ENCODE results near the gene MCTP1. TPM values are rescaled to one million over a fixed set of nuclear protein-coding genes. Genes with fewer than 3 reads are reported as not detected.

Gene MCTP1
- total RNA-seq, 2 experiments from 2014 or later = not detected

DNA sequence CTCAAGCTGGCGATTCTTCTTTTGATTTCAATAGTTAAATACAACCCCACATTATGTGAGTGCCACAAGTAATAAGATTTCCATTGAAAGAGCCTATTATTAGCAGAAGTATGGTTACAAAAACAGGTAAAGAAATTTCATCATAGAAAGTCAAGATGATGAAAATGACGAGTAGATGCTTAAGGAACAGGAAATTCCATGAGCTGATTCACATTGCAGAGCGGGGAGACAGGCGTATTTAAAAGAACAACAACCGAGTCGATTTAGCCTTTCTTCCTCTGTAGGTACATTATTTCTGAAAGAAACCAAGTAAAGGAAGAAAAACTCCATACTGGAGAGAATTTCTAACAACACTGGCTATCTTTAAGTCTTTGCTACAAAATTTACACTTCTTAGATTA, 356.0 kb downstream of the MCTP1 start:
- Mint-ChIP-seq H3K9me3 (no peaks in the 10 kb centered on the region), H3K27me3 (peaks cover 4% of the 10 kb centered on the region), H3K27ac (no peak overlapping the region), H3K4me3 (no peak overlapping the region), H3K4me1 (ENCODE audit: low read depth) (no peaks in the 10 kb centered on the region), H3K36me3 (no peaks in the 10 kb centered on the region)
- CTCF ChIA-PET = no interaction called here
- intact Hi-C loops (cut with micrococcal nuclease) = no loop called here
- POLR2A ChIA-PET = no interaction called here
- no peak for DNase-seq

DNA sequence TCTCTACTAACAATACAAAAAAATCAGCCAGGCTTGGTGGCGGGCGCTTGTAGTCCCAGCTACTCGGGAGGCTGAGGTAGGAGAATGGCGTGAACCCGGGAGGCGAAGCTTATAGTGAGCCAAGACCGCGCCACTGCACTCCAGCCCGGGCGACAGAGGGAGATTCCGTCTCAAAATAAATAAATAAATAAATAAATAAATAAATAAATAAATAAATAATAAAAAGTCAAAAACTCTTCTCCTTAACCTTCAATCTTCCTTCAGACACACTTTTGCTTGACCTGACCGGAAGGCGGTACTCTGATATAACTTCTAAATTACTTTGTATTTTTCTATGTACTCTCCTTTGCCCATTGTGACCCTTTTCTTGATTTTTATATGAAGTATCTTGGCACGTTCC, 364.3 kb downstream of the MCTP1 start:
- H3K4me1 Mint-ChIP-seq (ENCODE audit: low read depth) = no peaks in the 10 kb centered on the region
- DNase-seq = no peak
- H3K36me3 Mint-ChIP-seq = no peaks in the 10 kb centered on the region
- ChIA-PET POLR2A (no interaction called here), CTCF (no interaction called here)
- H3K4me3 Mint-ChIP-seq = no peak overlapping the region
- intact Hi-C loops (cut with micrococcal nuclease) = no loop called here
- H3K27me3 Mint-ChIP-seq = peaks cover 9% of the 10 kb centered on the region
- no peaks in the 10 kb centered on the region for H3K9me3 Mint-ChIP-seq
- no peak overlapping the region for H3K27ac Mint-ChIP-seq

DNA sequence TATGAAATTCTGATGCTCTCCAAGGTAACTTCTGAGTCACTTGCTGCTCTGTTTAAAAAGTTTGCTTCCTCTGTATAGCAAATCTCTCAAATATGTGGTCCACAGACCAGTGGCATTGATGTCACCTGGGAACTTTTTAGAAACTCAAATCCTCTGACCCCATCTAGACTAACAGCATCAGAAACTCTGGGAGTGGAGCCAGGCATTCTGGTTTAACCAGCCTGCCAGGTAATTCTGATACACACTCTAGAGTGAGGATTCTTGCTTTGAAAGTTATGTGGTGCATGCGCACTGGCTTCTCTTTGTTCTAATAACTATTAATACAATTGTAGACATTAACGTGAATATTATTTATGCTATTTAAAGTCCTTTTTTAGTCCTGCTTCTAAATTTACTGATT, 368.3 kb downstream of the MCTP1 start:
- POLR2A ChIA-PET = no interaction called here

DNA sequence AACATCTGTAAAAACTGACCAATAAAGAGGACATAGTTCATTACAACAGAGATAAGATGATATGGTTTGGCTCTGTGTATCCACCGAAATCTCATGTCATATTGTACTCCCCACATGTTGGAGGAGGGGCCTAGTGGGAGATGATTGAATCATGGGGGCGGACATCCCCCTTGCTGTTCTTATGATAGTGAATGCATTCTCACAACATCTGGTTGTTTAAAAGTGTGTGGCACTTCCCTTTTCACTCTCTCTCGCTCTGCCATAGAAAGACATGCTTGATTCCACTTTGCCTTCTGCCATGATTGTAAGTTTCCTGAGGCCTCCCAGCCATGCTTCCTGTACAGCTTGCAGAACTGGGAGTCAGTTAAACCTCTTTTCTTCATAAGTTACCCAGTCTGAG, 373.6 kb downstream of the MCTP1 start:
- no peaks in the 10 kb centered on the region for H3K4me1 Mint-ChIP-seq (ENCODE audit: low read depth)
- no peaks in the 10 kb centered on the region for H3K36me3 Mint-ChIP-seq
- intact Hi-C loops (cut with micrococcal nuclease) = no loop called here
- H3K4me3 Mint-ChIP-seq = no peak overlapping the region
- POLR2A ChIA-PET = no interaction called here
- CTCF ChIA-PET = no interaction called here
- no peak for DNase-seq
- H3K27ac Mint-ChIP-seq = no peak overlapping the region
- peaks cover 6% of the 10 kb centered on the region for H3K27me3 Mint-ChIP-seq
- no peaks in the 10 kb centered on the region for H3K9me3 Mint-ChIP-seq

More for the DNA sequence above, 368.3 kb downstream of the MCTP1 start:
- Mint-ChIP-seq H3K27me3 (peaks cover 5% of the 10 kb centered on the region), H3K9me3 (no peaks in the 10 kb centered on the region), H3K4me1 (ENCODE audit: low read depth) (no peaks in the 10 kb centered on the region), H3K27ac (no peak overlapping the region), H3K4me3 (no peak overlapping the region), H3K36me3 (no peaks in the 10 kb centered on the region)
- DNase-seq = no peak
- CTCF ChIA-PET = no interaction called here
- intact Hi-C loops (cut with micrococcal nuclease) = no loop called here

DNA sequence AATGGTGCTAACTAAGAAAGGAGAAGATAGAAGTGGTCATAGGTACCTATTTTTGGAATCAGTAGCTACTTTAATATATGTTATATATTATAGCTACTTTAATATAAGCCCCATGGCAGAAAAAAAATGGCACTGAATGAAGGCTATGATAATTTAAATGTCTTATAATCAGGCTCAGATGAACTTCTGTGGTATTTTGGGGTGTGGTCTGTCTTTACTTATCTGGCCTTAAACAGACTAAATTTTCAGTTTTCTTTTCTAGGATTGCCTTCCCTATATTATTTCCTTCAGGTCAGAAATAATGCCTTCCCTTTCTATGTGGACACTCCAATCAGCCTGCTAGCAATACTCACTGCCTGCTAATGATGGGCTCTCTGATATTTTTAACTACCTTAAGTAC, 374.2 kb downstream of the MCTP1 start:
- Mint-ChIP-seq H3K36me3 (no peaks in the 10 kb centered on the region), H3K9me3 (no peaks in the 10 kb centered on the region), H3K4me1 (ENCODE audit: low read depth) (no peaks in the 10 kb centered on the region), H3K27ac (no peak overlapping the region), H3K27me3 (peaks cover 5% of the 10 kb centered on the region), H3K4me3 (no peak overlapping the region)
- ChIA-PET POLR2A (no interaction called here), CTCF (no interaction called here)
- intact Hi-C loops (cut with micrococcal nuclease) = no loop called here
- DNase-seq = no peak

DNA sequence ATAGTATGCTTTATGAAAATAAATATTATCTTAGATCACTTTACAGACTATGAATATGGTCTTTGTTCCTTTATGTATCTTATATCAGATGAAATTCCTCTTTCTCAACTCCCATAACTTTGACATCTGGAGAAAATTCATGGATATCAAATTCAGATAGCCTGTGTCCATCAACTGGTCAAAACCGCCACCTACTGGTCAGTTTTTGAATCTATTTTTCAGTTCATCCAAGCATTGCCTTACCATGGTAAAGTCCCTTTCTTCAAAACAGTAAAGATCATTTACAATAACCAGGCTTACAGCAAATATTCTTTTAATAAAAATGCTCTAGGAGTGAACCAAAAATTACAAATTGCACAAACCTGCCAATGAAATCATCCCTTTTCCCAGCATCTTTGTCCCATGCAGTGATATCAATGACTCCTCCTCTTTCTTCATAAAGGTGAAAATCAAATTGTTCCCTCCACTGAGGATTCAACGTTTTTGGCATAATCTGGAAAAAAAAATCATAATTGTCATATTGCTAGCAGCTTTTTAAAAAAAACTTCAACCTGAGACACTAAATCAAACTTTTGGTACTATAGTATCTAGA, 375.9 kb downstream of the MCTP1 start:
- Mint-ChIP-seq H3K27ac (no peak overlapping the region), H3K27me3 (peaks cover 5% of the 10 kb centered on the region)
- intact Hi-C loops (cut with micrococcal nuclease) = loop anchor here (1.0 to 5.0 kb wide), 2 partner anchors 172 to 384 kb away; no protein-coding TSS in a partner anchor

DNA sequence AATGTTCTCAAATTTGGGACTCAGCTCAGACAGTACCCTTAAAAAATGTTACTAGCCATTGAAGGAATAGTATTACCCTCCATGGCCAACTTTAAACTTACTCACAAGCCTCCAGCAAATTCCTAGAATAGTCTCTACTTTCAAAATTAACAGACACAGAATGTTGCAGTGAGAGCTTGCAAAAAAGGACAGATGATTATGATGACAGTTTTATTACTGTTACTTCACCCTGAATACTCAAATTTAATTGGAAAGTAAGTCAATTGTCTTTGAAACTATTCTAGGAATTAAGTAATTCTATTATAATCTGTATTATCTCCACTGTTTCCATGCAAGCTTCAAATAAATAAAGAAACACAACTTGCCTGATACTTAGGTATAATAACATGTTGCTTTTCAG, 378.1 kb downstream of the MCTP1 start:
- Mint-ChIP-seq H3K36me3 (no peaks in the 10 kb centered on the region), H3K27me3 (peaks cover 5% of the 10 kb centered on the region), H3K27ac (no peak overlapping the region), H3K9me3 (no peaks in the 10 kb centered on the region), H3K4me3 (no peak overlapping the region), H3K4me1 (ENCODE audit: low read depth) (no peaks in the 10 kb centered on the region)
- intact Hi-C loops (cut with micrococcal nuclease) = loop anchor here (5.0 kb wide), 1 partner anchor 169 kb away; no protein-coding TSS in a partner anchor
- ChIA-PET CTCF (interaction anchor here (1.5 to 1.6 kb wide), 2 partner anchors 13 to 75 kb away, joined by 3 to 4 read pairs; no protein-coding TSS in a partner anchor), POLR2A (no interaction called here)
- no peak for DNase-seq

More for the DNA sequence above, 375.9 kb downstream of the MCTP1 start:
- H3K4me1 Mint-ChIP-seq (ENCODE audit: low read depth) = no peaks in the 10 kb centered on the region
- H3K36me3 Mint-ChIP-seq = no peaks in the 10 kb centered on the region
- no peak for DNase-seq
- POLR2A ChIA-PET = no interaction called here
- H3K4me3 Mint-ChIP-seq = no peak overlapping the region
- H3K9me3 Mint-ChIP-seq = no peaks in the 10 kb centered on the region
- CTCF ChIA-PET = interaction anchor here (1.2 kb wide), 1 partner anchor 77 kb away, joined by 5 read pairs; no protein-coding TSS in a partner anchor

DNA sequence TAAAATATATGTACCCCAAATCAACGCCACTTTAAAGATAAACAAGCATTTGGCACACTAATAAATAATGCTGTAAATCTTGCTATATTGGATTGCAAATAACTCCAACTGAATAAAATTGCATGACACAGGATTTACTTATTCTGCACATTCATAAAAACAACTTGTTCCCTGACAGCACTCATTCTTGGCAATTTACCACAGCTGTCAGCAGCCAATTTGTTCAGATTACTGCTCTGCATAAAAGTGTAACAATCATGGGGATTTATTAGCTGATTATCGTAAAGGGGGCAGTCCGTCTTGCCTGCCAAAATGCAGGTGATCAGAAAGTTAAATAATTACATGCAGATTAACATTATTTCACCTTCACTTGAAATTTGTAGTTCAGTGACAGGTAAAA, 381.2 kb downstream of the MCTP1 start:
- intact Hi-C loops (cut with micrococcal nuclease) = no loop called here
- ChIA-PET CTCF (no interaction called here), POLR2A (no interaction called here)
- DNase-seq = no peak
- peaks cover 2% of the 10 kb centered on the region for H3K4me1 Mint-ChIP-seq (ENCODE audit: low read depth)
- no peak overlapping the region for H3K4me3 Mint-ChIP-seq
- H3K27ac Mint-ChIP-seq = no peak overlapping the region
- peaks cover 1% of the 10 kb centered on the region for H3K27me3 Mint-ChIP-seq
- H3K9me3 Mint-ChIP-seq = no peaks in the 10 kb centered on the region
- no peaks in the 10 kb centered on the region for H3K36me3 Mint-ChIP-seq

DNA sequence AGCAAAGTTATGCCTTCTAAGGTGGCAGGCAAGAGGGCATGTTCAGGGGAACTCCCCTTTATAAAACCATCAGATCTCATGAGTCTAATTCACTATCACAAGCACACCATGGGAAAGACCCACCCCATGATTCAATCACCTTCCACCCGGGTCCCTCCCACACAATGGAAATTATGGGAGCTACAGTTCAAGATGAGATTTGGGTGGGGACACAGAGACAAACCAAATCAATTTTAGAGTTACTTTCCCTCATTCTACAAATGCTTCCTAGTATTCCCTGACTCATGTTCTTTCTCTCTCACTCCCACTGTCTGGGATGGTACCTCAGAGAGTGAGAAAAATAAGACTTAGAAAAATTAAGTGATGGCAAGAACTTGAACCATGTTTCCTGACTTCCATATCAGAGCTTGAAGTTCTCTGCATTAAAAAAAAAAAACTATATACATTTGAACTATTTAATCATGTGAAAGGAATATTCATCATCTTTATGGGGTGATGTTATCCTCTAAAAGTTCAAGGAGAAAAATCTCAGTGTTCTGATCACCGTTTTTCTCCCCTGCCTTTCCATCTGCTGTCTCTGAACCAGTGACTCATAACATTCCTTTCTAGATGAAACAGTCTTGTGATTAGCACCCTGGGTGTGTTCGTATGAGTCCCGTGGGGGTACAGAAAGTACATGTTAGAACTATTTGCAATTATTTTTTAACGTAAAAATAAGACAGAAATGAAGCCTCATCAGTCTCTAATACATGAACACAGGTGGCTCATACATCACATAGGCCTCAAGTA, 383.5 kb downstream of the MCTP1 start:
- intact Hi-C loops (cut with micrococcal nuclease) = no loop called here
- no peak for DNase-seq
- POLR2A ChIA-PET = no interaction called here
- H3K27ac Mint-ChIP-seq = no peak overlapping the region
- no peaks in the 10 kb centered on the region for H3K9me3 Mint-ChIP-seq
- CTCF ChIA-PET = no interaction called here
- peaks cover 1% of the 10 kb centered on the region for H3K27me3 Mint-ChIP-seq
- no peak overlapping the region for H3K4me3 Mint-ChIP-seq
- peaks cover 2% of the 10 kb centered on the region for H3K4me1 Mint-ChIP-seq (ENCODE audit: low read depth)
- H3K36me3 Mint-ChIP-seq = no peaks in the 10 kb centered on the region

DNA sequence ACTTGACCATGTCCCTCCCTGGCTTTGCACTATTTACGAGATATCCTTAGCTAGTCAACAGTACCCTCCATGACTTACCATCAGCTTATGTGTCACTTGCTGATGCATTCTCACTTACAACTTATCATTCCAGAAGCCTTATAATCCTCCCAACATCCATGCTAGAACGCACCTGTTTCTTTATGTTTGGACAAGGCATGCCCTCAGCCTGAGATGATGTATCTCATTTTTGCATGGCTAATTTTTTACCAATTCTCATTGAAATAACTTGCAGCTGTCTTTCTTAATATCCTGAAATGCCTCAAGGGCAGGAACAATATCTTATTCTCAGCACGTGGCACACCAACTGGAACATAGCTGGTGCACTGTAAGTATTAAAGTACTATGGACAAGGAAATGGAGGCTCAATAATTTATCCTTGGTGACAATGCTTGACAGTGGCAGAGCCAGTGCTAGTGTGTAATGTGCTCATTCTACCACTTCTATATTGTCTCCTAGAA, 384.8 kb downstream of the MCTP1 start:
- no peaks in the 10 kb centered on the region for H3K9me3 Mint-ChIP-seq
- POLR2A ChIA-PET = no interaction called here
- peaks cover 2% of the 10 kb centered on the region for H3K4me1 Mint-ChIP-seq (ENCODE audit: low read depth)
- CTCF ChIA-PET = no interaction called here
- H3K27ac Mint-ChIP-seq = no peak overlapping the region
- no peaks in the 10 kb centered on the region for H3K36me3 Mint-ChIP-seq
- H3K27me3 Mint-ChIP-seq = peaks cover 1% of the 10 kb centered on the region
- no peak overlapping the region for H3K4me3 Mint-ChIP-seq
- intact Hi-C loops (cut with micrococcal nuclease) = no loop called here
- no peak for DNase-seq

DNA sequence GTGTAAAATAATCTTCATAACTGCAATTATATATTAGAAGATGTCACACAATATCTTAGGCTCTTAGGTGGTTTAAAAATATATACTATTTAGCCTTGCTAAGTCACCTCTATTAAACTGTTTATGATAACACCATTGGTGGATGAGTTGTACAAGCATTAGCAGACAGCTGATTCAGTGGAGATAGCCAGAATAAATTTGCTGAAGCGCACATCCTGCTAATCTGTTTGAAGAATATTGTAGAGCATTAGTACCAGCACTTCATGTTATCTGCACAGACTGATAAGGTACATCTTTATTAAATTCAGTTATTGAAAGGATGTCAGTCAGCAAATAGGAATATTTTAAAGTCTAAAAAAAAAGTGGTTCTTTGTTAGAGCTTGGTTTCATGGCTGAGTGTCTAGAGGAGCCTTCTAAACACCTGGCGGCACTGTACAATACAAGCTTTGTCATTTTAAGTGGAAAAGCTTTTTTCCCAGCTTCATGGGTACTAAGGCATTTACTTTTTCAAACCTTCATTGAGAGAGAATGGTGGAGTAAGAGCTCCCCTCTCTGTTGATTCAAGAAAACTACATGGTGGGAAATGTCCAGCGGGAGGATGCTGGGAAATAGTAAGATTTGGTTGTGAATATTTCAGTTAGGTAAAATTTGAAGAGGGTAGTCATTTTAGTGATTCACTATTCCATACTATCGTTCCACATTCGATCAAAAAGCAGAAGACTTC, 391.3 kb downstream of the MCTP1 start:
- intact Hi-C loops (cut with micrococcal nuclease) = no loop called here
- Mint-ChIP-seq H3K4me1 (ENCODE audit: low read depth) (no peaks in the 10 kb centered on the region), H3K9me3 (no peaks in the 10 kb centered on the region), H3K36me3 (no peaks in the 10 kb centered on the region), H3K27ac (no peak overlapping the region), H3K4me3 (no peak overlapping the region), H3K27me3 (peaks cover 6% of the 10 kb centered on the region)
- ChIA-PET CTCF (interaction anchor here (0.8 kb wide), 1 partner anchor 13 kb away, joined by 4 read pairs; no protein-coding TSS in a partner anchor), POLR2A (no interaction called here)
- no peak for DNase-seq

DNA sequence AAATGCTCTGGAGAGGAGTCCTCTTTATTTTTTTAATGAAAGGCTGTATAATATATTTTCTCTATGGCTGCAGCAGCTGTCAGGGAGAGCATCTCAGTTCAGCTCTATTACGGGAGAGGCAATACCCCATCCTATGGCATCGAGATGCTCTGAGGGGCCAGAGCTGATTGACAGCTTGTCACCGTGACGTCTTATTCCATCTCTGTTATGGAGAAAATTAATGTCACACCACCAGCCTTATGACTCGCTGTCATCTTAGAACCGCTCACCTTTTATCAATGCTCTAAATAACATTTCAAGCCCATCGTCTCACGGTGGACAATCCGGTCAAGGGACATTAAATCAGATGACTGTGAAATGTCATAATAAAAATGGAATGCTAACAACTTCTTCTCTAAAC, 392.9 kb downstream of the MCTP1 start:
- intact Hi-C loops (cut with micrococcal nuclease) = no loop called here
- ChIA-PET CTCF (no interaction called here), POLR2A (no interaction called here)
- no peak overlapping the region for H3K27ac Mint-ChIP-seq
- H3K36me3 Mint-ChIP-seq = no peaks in the 10 kb centered on the region
- H3K9me3 Mint-ChIP-seq = no peaks in the 10 kb centered on the region
- no peak overlapping the region for H3K4me3 Mint-ChIP-seq
- peaks cover 6% of the 10 kb centered on the region for H3K27me3 Mint-ChIP-seq
- H3K4me1 Mint-ChIP-seq (ENCODE audit: low read depth) = no peaks in the 10 kb centered on the region
- DNase-seq = no peak
